GM19463 (cell line): ENCODE data around the gene CTNNA3.
"Not testable (repeated sequence)": the region's sequence is repeated elsewhere in the genome, so short reads cannot be mapped to it uniquely, and the experiment has no call there.

Experiments
- ATAC-seq: cut with Tn5 transposase; IDR thresholded peaks from one replicate; pipeline ENCODE4 v1.9.1; 2021; ENCODE audit warnings: mild to moderate bottlenecking, moderate library complexity; ENCODE audit not compliant: unreplicated experiment

The CTNNA3 gene

GRCh38 chr10:67259319-67259929 is 436.6 kb downstream of the CTNNA3 start:
- no peak for ATAC-seq

GRCh38 chr10:67257427-67258144 is 438.4 kb downstream of the CTNNA3 start:
- no peak for ATAC-seq

GRCh38 chr10:67257018-67257417 is 439.0 kb downstream of the CTNNA3 start:
- no peak for ATAC-seq

- no peak for ATAC-seq
These were observed 445.3 kb downstream of the CTNNA3 start for GRCh38 chr10:67250686-67251085.

DNA sequence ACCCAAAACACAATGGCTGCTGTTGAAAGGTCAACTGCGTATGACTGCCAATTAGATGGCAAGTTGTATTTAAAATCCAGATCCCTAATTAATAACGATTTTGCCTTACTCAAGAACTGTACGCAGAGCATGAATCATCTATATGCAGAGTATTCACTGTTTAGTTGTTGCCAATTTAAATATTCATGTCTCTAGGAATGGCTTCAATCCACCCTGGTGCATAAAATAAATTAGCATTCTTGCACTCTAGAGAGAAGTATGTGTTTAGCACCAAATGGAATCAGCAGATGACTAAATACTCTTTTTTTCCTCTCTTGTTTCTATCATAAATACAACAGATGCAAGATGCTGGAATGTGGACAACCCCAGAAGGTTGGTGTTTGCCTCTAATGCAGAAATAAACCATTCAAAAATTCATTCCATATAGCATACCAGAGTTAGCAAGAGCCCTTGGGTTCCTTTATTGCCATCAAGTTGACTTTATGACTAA is 449.9 kb downstream of the CTNNA3 start:
- no peak for ATAC-seq

- ATAC-seq: no peak
These were observed 453.5 kb downstream of the CTNNA3 start for GRCh38 chr10:67242528-67242927.

DNA sequence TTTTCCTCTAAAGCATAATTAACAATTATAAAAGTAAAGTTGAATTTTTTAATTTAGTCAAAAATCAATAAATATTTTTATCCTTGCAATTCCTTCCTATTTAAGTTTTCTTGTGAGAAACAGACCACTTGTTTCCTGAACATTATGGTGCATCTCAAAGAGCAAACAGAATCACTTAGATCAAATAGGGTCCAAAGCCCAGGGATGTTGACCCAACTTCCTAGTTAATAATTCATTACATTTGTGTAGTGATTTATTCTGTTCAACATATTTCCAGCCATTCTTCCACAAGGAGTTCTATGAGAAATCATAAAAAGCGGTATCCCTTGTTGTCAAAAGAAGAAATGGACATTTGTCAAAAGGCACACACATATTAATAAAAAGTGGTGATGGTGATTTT is 454.5 kb downstream of the CTNNA3 start:
- ATAC-seq: no peak

GRCh38 chr10:67239864-67240497 is 456.0 kb downstream of the CTNNA3 start:
- ATAC-seq: no peak

- ATAC-seq: not testable (repeated sequence)
These were observed 465.1 kb downstream of the CTNNA3 start for GRCh38 chr10:67230680-67231500.

- no peak for ATAC-seq
These were observed 470.8 kb downstream of the CTNNA3 start for GRCh38 chr10:67225226-67225625.

- ATAC-seq: no peak
These were observed 471.4 kb downstream of the CTNNA3 start for GRCh38 chr10:67224553-67224952.

- no peak for ATAC-seq
These were observed 473.1 kb downstream of the CTNNA3 start for GRCh38 chr10:67222934-67223333.

- ATAC-seq: no peak
These were observed 474.0 kb downstream of the CTNNA3 start for GRCh38 chr10:67221939-67222494.

GRCh38 chr10:67211680-67212079 is 484.3 kb downstream of the CTNNA3 start:
- ATAC-seq: no peak

- ATAC-seq: not testable (repeated sequence)
These were observed 488.1 kb downstream of the CTNNA3 start for GRCh38 chr10:67207923-67208322.

GRCh38 chr10:67200913-67201564 is 495.0 kb downstream of the CTNNA3 start:
- no peak for ATAC-seq

GRCh38 chr10:67175354-67175753 is 520.6 kb downstream of the CTNNA3 start:
- no peak for ATAC-seq

GRCh38 chr10:67173787-67174186 is 522.2 kb downstream of the CTNNA3 start:
- ATAC-seq: no peak

DNA sequence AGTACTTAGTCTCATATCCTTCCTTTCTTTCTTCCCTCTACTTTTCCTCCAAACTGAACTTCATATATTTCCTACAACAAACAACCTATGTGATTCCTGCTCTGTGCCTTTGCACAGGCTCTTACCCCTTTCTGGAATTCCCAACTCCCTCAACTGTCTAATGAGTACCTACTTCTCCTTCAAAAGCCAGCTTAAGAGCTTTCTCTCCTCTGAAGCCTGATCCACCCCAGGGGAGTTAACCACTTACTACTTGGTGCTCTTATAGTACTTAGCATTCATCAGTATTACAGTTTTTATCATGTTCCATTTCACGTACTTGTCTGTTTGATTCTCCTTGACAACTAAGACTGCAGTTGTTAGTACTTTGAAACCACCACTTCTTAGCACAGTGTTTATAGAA is 524.0 kb downstream of the CTNNA3 start:
- no peak for ATAC-seq

GRCh38 chr10:67156239-67156638 is 539.8 kb downstream of the CTNNA3 start:
- no peak for ATAC-seq
